Measurements from ENCODE around the gene ANGPT4.

DNA sequence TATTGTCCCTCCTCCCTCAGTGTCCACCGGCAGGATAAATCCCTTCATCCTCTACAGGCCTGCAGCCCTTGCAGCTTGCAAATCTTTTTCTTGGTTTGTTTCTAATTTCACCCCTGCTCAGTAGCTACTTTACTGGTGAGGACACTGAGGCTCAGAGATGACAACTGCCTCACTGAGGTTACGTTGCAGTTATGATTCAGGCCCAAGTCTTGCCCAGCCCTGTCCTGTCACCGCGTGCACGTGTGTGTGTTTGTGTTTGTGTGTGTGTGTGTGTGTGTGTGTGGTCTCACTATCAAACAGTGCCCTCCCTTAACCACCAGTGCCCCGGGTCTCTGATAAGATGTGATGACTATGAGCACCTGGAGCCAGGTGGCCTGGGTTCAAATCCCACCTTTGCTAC lies 61.5 kb downstream of the ANGPT4 start:
- TF ChIP-seq, protein P1, sequence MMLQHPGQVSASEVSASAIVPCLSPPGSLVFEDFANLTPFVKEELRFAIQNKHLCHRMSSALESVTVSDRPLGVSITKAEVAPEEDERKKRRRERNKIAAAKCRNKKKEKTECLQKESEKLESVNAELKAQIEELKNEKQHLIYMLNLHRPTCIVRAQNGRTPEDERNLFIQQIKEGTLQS (IDR thresholded peaks at IDR 0.05; ENCODE audit: borderline replicate concordance, extremely low read depth, low read depth, low read length) = no peak
- TF ChIP-seq, protein P2, sequence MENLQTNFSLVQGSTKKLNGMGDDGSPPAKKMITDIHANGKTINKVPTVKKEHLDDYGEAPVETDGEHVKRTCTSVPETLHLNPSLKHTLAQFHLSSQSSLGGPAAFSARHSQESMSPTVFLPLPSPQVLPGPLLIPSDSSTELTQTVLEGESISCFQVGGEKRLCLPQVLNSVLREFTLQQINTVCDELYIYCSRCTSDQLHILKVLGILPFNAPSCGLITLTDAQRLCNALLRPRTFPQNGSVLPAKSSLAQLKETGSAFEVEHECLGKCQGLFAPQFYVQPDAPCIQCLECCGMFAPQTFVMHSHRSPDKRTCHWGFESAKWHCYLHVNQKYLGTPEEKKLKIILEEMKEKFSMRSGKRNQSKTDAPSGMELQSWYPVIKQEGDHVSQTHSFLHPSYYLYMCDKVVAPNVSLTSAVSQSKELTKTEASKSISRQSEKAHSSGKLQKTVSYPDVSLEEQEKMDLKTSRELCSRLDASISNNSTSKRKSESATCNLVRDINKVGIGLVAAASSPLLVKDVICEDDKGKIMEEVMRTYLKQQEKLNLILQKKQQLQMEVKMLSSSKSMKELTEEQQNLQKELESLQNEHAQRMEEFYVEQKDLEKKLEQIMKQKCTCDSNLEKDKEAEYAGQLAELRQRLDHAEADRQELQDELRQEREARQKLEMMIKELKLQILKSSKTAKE (IDR thresholded peaks at IDR 0.05; ENCODE audit: low read depth, poor library complexity, severe bottlenecking) = no peak
- TF ChIP-seq, protein P3, sequence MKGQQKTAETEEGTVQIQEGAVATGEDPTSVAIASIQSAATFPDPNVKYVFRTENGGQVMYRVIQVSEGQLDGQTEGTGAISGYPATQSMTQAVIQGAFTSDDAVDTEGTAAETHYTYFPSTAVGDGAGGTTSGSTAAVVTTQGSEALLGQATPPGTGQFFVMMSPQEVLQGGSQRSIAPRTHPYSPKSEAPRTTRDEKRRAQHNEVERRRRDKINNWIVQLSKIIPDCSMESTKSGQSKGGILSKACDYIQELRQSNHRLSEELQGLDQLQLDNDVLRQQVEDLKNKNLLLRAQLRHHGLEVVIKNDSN (IDR thresholded peaks at IDR 0.05; ENCODE audit: borderline replicate concordance, extremely low read length, insufficient read depth, low read depth, low read length) = no peak
- TF ChIP-seq POLR2A (IDR thresholded peaks at IDR 0.05; ENCODE audit: low read depth, low read length) = no peak
- TF ChIP-seq, protein P4, sequence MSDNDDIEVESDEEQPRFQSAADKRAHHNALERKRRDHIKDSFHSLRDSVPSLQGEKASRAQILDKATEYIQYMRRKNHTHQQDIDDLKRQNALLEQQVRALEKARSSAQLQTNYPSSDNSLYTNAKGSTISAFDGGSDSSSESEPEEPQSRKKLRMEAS (IDR thresholded peaks at IDR 0.05; ENCODE audit: low read depth, low read length) = no peak
- TF ChIP-seq RAD21 (IDR thresholded peaks at IDR 0.05; ENCODE audit: insufficient read depth, low read depth, low read length) = no peak
- no peak for TF ChIP-seq POLR2AphosphoS5 (IDR thresholded peaks at IDR 0.05; ENCODE audit: low read length)
- no peak for TF ChIP-seq RFX5 (IDR thresholded peaks at IDR 0.05; ENCODE audit: low read depth, low read length)
- TF ChIP-seq NFIC (IDR thresholded peaks at IDR 0.05; ENCODE audit: low read depth, low read length) = no peak
- no peak for TF ChIP-seq EED (IDR thresholded peaks at IDR 0.05; ENCODE audit: low read depth)
